ENCODE measurements around the gene KCNMA1. TPM values are rescaled to one million over a fixed set of nuclear protein-coding genes. Genes with fewer than 3 reads are reported as not detected.

KCNMA1 gene
- total RNA-seq, 1 donor from 2014 or later: 0.21 TPM

- Mint-ChIP-seq H3K4me1 (ENCODE audit: low read depth) (no peaks in the 10 kb centered on the region), H3K36me3 (ENCODE audit: low read depth) (no peaks in the 10 kb centered on the region), H3K9me3 (no peaks in the 10 kb centered on the region), H3K27me3 (ENCODE audit: low read depth) (peaks cover 7% of the 10 kb centered on the region), H3K4me3 (ENCODE audit: low read depth) (no peak overlapping the region), H3K27ac (no peak overlapping the region)
- intact Hi-C loops (cut with micrococcal nuclease): no loop called here
- no peak for DNase-seq (ENCODE audit: low spot score)
Measured at GRCh38 chr10:77020426-77021040, 617.1 kb downstream of the KCNMA1 start.

GRCh38 chr10:77016855-77017254 lies 620.8 kb downstream of the KCNMA1 start:
- no peak overlapping the region for H3K27ac Mint-ChIP-seq

GRCh38 chr10:77016278-77016815 lies 621.3 kb downstream of the KCNMA1 start:
- intact Hi-C loops (cut with micrococcal nuclease): no loop called here
- Mint-ChIP-seq H3K9me3 (no peaks in the 10 kb centered on the region), H3K4me3 (ENCODE audit: low read depth) (no peak overlapping the region)

More at GRCh38 chr10:77016855-77017254, 620.8 kb downstream of the KCNMA1 start:
- Mint-ChIP-seq H3K27me3 (ENCODE audit: low read depth) (no peaks in the 10 kb centered on the region), H3K9me3 (no peaks in the 10 kb centered on the region), H3K4me1 (ENCODE audit: low read depth) (no peaks in the 10 kb centered on the region), H3K36me3 (ENCODE audit: low read depth) (no peaks in the 10 kb centered on the region), H3K4me3 (ENCODE audit: low read depth) (no peak overlapping the region)
- no peak for DNase-seq (ENCODE audit: low spot score)
- intact Hi-C loops (cut with micrococcal nuclease): no loop called here

GRCh38 chr10:77015360-77015759 lies 622.2 kb downstream of the KCNMA1 start:
- H3K27me3 Mint-ChIP-seq (ENCODE audit: low read depth): no peaks in the 10 kb centered on the region
- intact Hi-C loops (cut with micrococcal nuclease): no loop called here
- DNase-seq (ENCODE audit: low spot score): no peak
- H3K9me3 Mint-ChIP-seq: no peaks in the 10 kb centered on the region
- no peak overlapping the region for H3K27ac Mint-ChIP-seq
- no peaks in the 10 kb centered on the region for H3K36me3 Mint-ChIP-seq (ENCODE audit: low read depth)
- H3K4me3 Mint-ChIP-seq (ENCODE audit: low read depth): no peak overlapping the region
- no peaks in the 10 kb centered on the region for H3K4me1 Mint-ChIP-seq (ENCODE audit: low read depth)

More at GRCh38 chr10:77016278-77016815, 621.3 kb downstream of the KCNMA1 start:
- Mint-ChIP-seq H3K4me1 (ENCODE audit: low read depth) (no peaks in the 10 kb centered on the region), H3K27ac (no peak overlapping the region), H3K36me3 (ENCODE audit: low read depth) (no peaks in the 10 kb centered on the region), H3K27me3 (ENCODE audit: low read depth) (no peaks in the 10 kb centered on the region)
- DNase-seq (ENCODE audit: low spot score): no peak

- Mint-ChIP-seq H3K36me3 (ENCODE audit: low read depth) (no peaks in the 10 kb centered on the region), H3K4me1 (ENCODE audit: low read depth) (no peaks in the 10 kb centered on the region), H3K27me3 (ENCODE audit: low read depth) (no peaks in the 10 kb centered on the region), H3K27ac (no peak overlapping the region), H3K9me3 (no peaks in the 10 kb centered on the region), H3K4me3 (ENCODE audit: low read depth) (no peak overlapping the region)
- intact Hi-C loops (cut with micrococcal nuclease): no loop called here
- no peak for DNase-seq (ENCODE audit: low spot score)
Measured at GRCh38 chr10:77012812-77013500, 624.7 kb downstream of the KCNMA1 start.

GRCh38 chr10:77011874-77012811 lies 625.5 kb downstream of the KCNMA1 start:
- intact Hi-C loops (cut with micrococcal nuclease): no loop called here
- H3K9me3 Mint-ChIP-seq: no peaks in the 10 kb centered on the region
- H3K36me3 Mint-ChIP-seq (ENCODE audit: low read depth): no peaks in the 10 kb centered on the region
- H3K27ac Mint-ChIP-seq: no peak overlapping the region
- H3K4me1 Mint-ChIP-seq (ENCODE audit: low read depth): no peaks in the 10 kb centered on the region
- H3K4me3 Mint-ChIP-seq (ENCODE audit: low read depth): no peak overlapping the region
- H3K27me3 Mint-ChIP-seq (ENCODE audit: low read depth): no peaks in the 10 kb centered on the region
- no peak for DNase-seq (ENCODE audit: low spot score)

GRCh38 chr10:77010430-77010829 lies 627.2 kb downstream of the KCNMA1 start:
- DNase-seq (ENCODE audit: low spot score): no peak
- intact Hi-C loops (cut with micrococcal nuclease): no loop called here
- no peaks in the 10 kb centered on the region for H3K9me3 Mint-ChIP-seq
- no peaks in the 10 kb centered on the region for H3K27me3 Mint-ChIP-seq (ENCODE audit: low read depth)
- no peak overlapping the region for H3K4me3 Mint-ChIP-seq (ENCODE audit: low read depth)
- H3K27ac Mint-ChIP-seq: no peak overlapping the region
- no peaks in the 10 kb centered on the region for H3K36me3 Mint-ChIP-seq (ENCODE audit: low read depth)
- no peaks in the 10 kb centered on the region for H3K4me1 Mint-ChIP-seq (ENCODE audit: low read depth)

- H3K27ac Mint-ChIP-seq: no peak overlapping the region
- H3K9me3 Mint-ChIP-seq: no peaks in the 10 kb centered on the region
- H3K4me3 Mint-ChIP-seq (ENCODE audit: low read depth): no peak overlapping the region
- DNase-seq (ENCODE audit: low spot score): no peak
- intact Hi-C loops (cut with micrococcal nuclease): no loop called here
- no peaks in the 10 kb centered on the region for H3K36me3 Mint-ChIP-seq (ENCODE audit: low read depth)
- no peaks in the 10 kb centered on the region for H3K4me1 Mint-ChIP-seq (ENCODE audit: low read depth)
- peaks cover 1% of the 10 kb centered on the region for H3K27me3 Mint-ChIP-seq (ENCODE audit: low read depth)
Measured at GRCh38 chr10:77007834-77008233, 629.8 kb downstream of the KCNMA1 start.

- DNase-seq (ENCODE audit: low spot score): no peak
- no peaks in the 10 kb centered on the region for H3K4me1 Mint-ChIP-seq (ENCODE audit: low read depth)
- no peaks in the 10 kb centered on the region for H3K9me3 Mint-ChIP-seq
- no peak overlapping the region for H3K4me3 Mint-ChIP-seq (ENCODE audit: low read depth)
- H3K27me3 Mint-ChIP-seq (ENCODE audit: low read depth): peaks cover 1% of the 10 kb centered on the region
- intact Hi-C loops (cut with micrococcal nuclease): no loop called here
- H3K36me3 Mint-ChIP-seq (ENCODE audit: low read depth): no peaks in the 10 kb centered on the region
- no peak overlapping the region for H3K27ac Mint-ChIP-seq
Measured at GRCh38 chr10:77006836-77007511, 630.6 kb downstream of the KCNMA1 start.

GRCh38 chr10:77005871-77006270 lies 631.7 kb downstream of the KCNMA1 start:
- no peaks in the 10 kb centered on the region for H3K36me3 Mint-ChIP-seq (ENCODE audit: low read depth)

GRCh38 chr10:77004917-77005564 lies 632.6 kb downstream of the KCNMA1 start:
- Mint-ChIP-seq H3K9me3 (no peaks in the 10 kb centered on the region), H3K4me3 (ENCODE audit: low read depth) (no peak overlapping the region)
- intact Hi-C loops (cut with micrococcal nuclease): no loop called here

More at GRCh38 chr10:77005871-77006270, 631.7 kb downstream of the KCNMA1 start:
- DNase-seq (ENCODE audit: low spot score): no peak
- Mint-ChIP-seq H3K27ac (no peak overlapping the region), H3K27me3 (ENCODE audit: low read depth) (peaks cover 1% of the 10 kb centered on the region), H3K4me3 (ENCODE audit: low read depth) (no peak overlapping the region), H3K4me1 (ENCODE audit: low read depth) (no peaks in the 10 kb centered on the region), H3K9me3 (no peaks in the 10 kb centered on the region)
- intact Hi-C loops (cut with micrococcal nuclease): no loop called here

GRCh38 chr10:77002872-77003271 lies 634.7 kb downstream of the KCNMA1 start:
- no peak overlapping the region for H3K27ac Mint-ChIP-seq
- no peaks in the 10 kb centered on the region for H3K4me1 Mint-ChIP-seq (ENCODE audit: low read depth)
- H3K9me3 Mint-ChIP-seq: no peaks in the 10 kb centered on the region

More at GRCh38 chr10:77004917-77005564, 632.6 kb downstream of the KCNMA1 start:
- no peak for DNase-seq (ENCODE audit: low spot score)
- peaks cover 1% of the 10 kb centered on the region for H3K27me3 Mint-ChIP-seq (ENCODE audit: low read depth)
- no peaks in the 10 kb centered on the region for H3K4me1 Mint-ChIP-seq (ENCODE audit: low read depth)
- no peak overlapping the region for H3K27ac Mint-ChIP-seq
- H3K36me3 Mint-ChIP-seq (ENCODE audit: low read depth): no peaks in the 10 kb centered on the region

More at GRCh38 chr10:77002872-77003271, 634.7 kb downstream of the KCNMA1 start:
- Mint-ChIP-seq H3K27me3 (ENCODE audit: low read depth) (peaks cover 1% of the 10 kb centered on the region), H3K36me3 (ENCODE audit: low read depth) (no peaks in the 10 kb centered on the region), H3K4me3 (ENCODE audit: low read depth) (no peak overlapping the region)
- DNase-seq (ENCODE audit: low spot score): no peak
- intact Hi-C loops (cut with micrococcal nuclease): no loop called here

Measured in activated T-helper 2 cell treated with anti-CD3 and anti-CD28 coated beads, Interferon-gamma antibody, Interleukin-2, Interleukin-4, amounts not matched to agents 10 μg/mL and 5 μg/mL and 100 μg/mL, durations not matched to agents 14 hours and 24 hours and 36 hours (primary cell).